Gastrocnemius medialis (tissue), 4 donors: Measurements from ENCODE around the gene NEK2. TPM values are rescaled to one million over a fixed set of nuclear protein-coding genes. Genes with fewer than 3 reads are reported as not detected.

Experiments used
- ATAC-seq, 2 donors: fragments of 150-250 bp; one replicate each; pipeline ENCODE4 v1.9.1; 2016
- DNase-seq, 2 donors: peaks; one replicate each; pipeline ENCODE4 v3.0.0-alpha.2; 2019
- H3K27ac ChIP-seq, 4 donors: fragments of 200-600 bp; sonication (generic); 1 replicate in 1 of 4; 2 replicates in 3 of 4; pipeline ENCODE4 v1.5.1; 2016 to 2018; ENCODE audit warnings: mild to moderate bottlenecking in 2 of 4, moderate library complexity in 1 of 4
- H3K27me3 ChIP-seq, 3 donors: fragments of 200-600 bp; sonication (generic) in 2 of 3; 1 replicate in 1 of 3; 2 replicates in 2 of 3; pipeline versions ENCODE4 v1.5.1 to v1.6.0; 2016 to 2019; ENCODE audit warnings: mild to moderate bottlenecking in 1 of 3, moderate library complexity in 1 of 3
- H3K36me3 ChIP-seq, 2 donors: fragments of 200-600 bp; sonication (generic) in 1 of 2; one replicate each; pipeline ENCODE4 v1.5.1; 2017 to 2018
- H3K4me1 ChIP-seq, 2 donors: fragments of 200-600 bp; sonication (generic) in 1 of 2; one replicate each; pipeline ENCODE4 v1.5.1; 2016 to 2017; ENCODE audit warnings: mild to moderate bottlenecking in 2 of 2
- H3K4me3 ChIP-seq, 4 donors: fragments of 200-600 bp; sonication (generic) in 3 of 4; 1 replicate in 1 of 4; 2 replicates in 3 of 4; pipeline ENCODE4 v1.5.1; 2016 to 2019; ENCODE audit warnings: mild to moderate bottlenecking in 2 of 4
- H3K9me3 ChIP-seq, 3 donors: fragments of 200-600 bp; sonication (generic) in 2 of 3; 1 replicate in 1 of 3; 2 replicates in 2 of 3; pipeline ENCODE4 v1.5.1; 2016 to 2019
- CTCF ChIP-seq, 5 experiments: fragments of 450-650 bp in 3 of 5; fragments of 200-600 bp in 2 of 5; sonication (generic) in 2 of 5; IDR thresholded peaks in 4 of 5; conservative IDR thresholded peaks in 1 of 5; 1 replicate in 4 of 5; 2 replicates in 1 of 5; pipeline ENCODE4 v1.5.1; 2016 to 2019; ENCODE audit warnings: antibody characterized with exemption in 5 of 5, mild to moderate bottlenecking in 3 of 5, moderate library complexity in 3 of 5
- POLR2A ChIP-seq, 2 donors: fragments of 450-650 bp; IDR thresholded peaks; one replicate each; pipeline ENCODE4 v1.6.1; 2017; ENCODE audit warnings: antibody characterized with exemption in 2 of 2, mild to moderate bottlenecking in 2 of 2, moderate library complexity in 2 of 2
- in situ Hi-C, 4 donors: fragments of 200-750 bp; cut with MboI; loops; one replicate each; pipeline versions ENCODE4 v1.15.0 to v1.8.0; 2017; ENCODE audit warnings: low sequenced_read_pairs in 4 of 4
- intact Hi-C: fragments of 100-400 bp; cut with DNase I; formaldehyde crosslinking; loops from one replicate; pipeline ENCODE4 v1.15.1; 2023; ENCODE audit warnings: low total_unique reads
- total RNA-seq, 4 donors: library from RNA; depleted of rRNA; stranded (reverse); fragments of >200 nt; gene quantifications; one replicate each; pipeline versions ENCODE4 v1.1.0 to v1.2.3, GENCODE V29; 2016

NEK2 gene
- total RNA-seq, 4 donors from 2014 or later = not detected

- Histone ChIP-seq H3K27me3 (no peaks in the 10 kb centered on the region), H3K27ac (no peak overlapping the region), H3K4me3 (no peak overlapping the region), H3K36me3 (no peaks in the 10 kb centered on the region), H3K9me3 (no peaks in the 10 kb centered on the region), H3K4me1 (no peaks in the 10 kb centered on the region)
- ATAC-seq (no peak), DNase-seq (no peak)
- TF ChIP-seq CTCF (IDR thresholded peaks at IDR 0.05 in 4 of 5, conservative IDR thresholded peaks at IDR 0.05 in 1 of 5) = no peak
- no peak for TF ChIP-seq POLR2A (IDR thresholded peaks at IDR 0.05)
- intact Hi-C loops (no loop called here), in situ Hi-C loops (no loop called here)
Measured at GRCh38 chr1:211634461-211634860, 41.0 kb downstream of the NEK2 start.

- Histone ChIP-seq H3K4me3 (no peak overlapping the region), H3K27me3 (no peaks in the 10 kb centered on the region), H3K36me3 (no peaks in the 10 kb centered on the region), H3K4me1 (no peaks in the 10 kb centered on the region), H3K9me3 (no peaks in the 10 kb centered on the region), H3K27ac (no peak overlapping the region)
- ATAC-seq (no peak), DNase-seq (no peak)
- intact Hi-C loops (no loop called here), in situ Hi-C loops (no loop called here)
- TF ChIP-seq POLR2A (IDR thresholded peaks at IDR 0.05) (no peak), CTCF (IDR thresholded peaks at IDR 0.05 in 4 of 5, conservative IDR thresholded peaks at IDR 0.05 in 1 of 5) (no peak)
Measured at GRCh38 chr1:211633524-211633846, 41.9 kb downstream of the NEK2 start.

- H3K9me3 ChIP-seq = no peaks in the 10 kb centered on the region
- TF ChIP-seq POLR2A (IDR thresholded peaks at IDR 0.05) (no peak), CTCF (IDR thresholded peaks at IDR 0.05 in 4 of 5, conservative IDR thresholded peaks at IDR 0.05 in 1 of 5) (no peak)
- no peak overlapping the region for H3K4me3 ChIP-seq
- no peaks in the 10 kb centered on the region for H3K36me3 ChIP-seq
- H3K27ac ChIP-seq = no peak overlapping the region
- no peaks in the 10 kb centered on the region for H3K27me3 ChIP-seq
- DNase-seq = no peak
- no peak for ATAC-seq
- in situ Hi-C loops (no loop called here), intact Hi-C loops (no loop called here)
- no peaks in the 10 kb centered on the region for H3K4me1 ChIP-seq
Measured at GRCh38 chr1:211632808-211633523, 42.5 kb downstream of the NEK2 start.

- H3K9me3 ChIP-seq = no peaks in the 10 kb centered on the region
- DNase-seq (no peak), ATAC-seq (no peak)
- no peaks in the 10 kb centered on the region for H3K4me1 ChIP-seq
- H3K27ac ChIP-seq = no peak overlapping the region
- H3K36me3 ChIP-seq = no peaks in the 10 kb centered on the region
- no peaks in the 10 kb centered on the region for H3K27me3 ChIP-seq
- TF ChIP-seq CTCF (IDR thresholded peaks at IDR 0.05 in 4 of 5, conservative IDR thresholded peaks at IDR 0.05 in 1 of 5) (no peak), POLR2A (IDR thresholded peaks at IDR 0.05) (no peak)
- no peak overlapping the region for H3K4me3 ChIP-seq
- intact Hi-C loops (no loop called here), in situ Hi-C loops (no loop called here)
Measured at GRCh38 chr1:211632117-211632807, 43.2 kb downstream of the NEK2 start.
